ENCODE data around the gene COL6A3. TPM values are rescaled to one million over a fixed set of nuclear protein-coding genes. Genes with fewer than 3 reads are reported as not detected.
A peak's percentile ranks its signal among the peaks of the same experiment; 100 is the strongest.

COL6A3 gene
- total RNA-seq, 1 donor from 2014 or later: 143 TPM

GRCh38 chr2:237282568-237283128, 131.3 kb downstream of the COL6A3 start:
- peaks cover 57% of the 10 kb centered on the region for H3K4me1 Mint-ChIP-seq (ENCODE audit: unreplicated experiment)
- no peaks in the 10 kb centered on the region for H3K27me3 Mint-ChIP-seq (ENCODE audit: unreplicated experiment)
- H3K4me3 Mint-ChIP-seq (ENCODE audit: unreplicated experiment): no peak overlapping the region
- H3K36me3 Mint-ChIP-seq (ENCODE audit: unreplicated experiment): no peaks in the 10 kb centered on the region
- TF ChIP-seq CTCF (IDR thresholded peaks at IDR 0.05): no peak
- H3K27ac Mint-ChIP-seq (ENCODE audit: unreplicated experiment): peak overlapping the region; percentile 89
- no peak for DNase-seq (ENCODE audit: extremely low spot score, unreplicated experiment)
- peaks cover 4% of the 10 kb centered on the region for H3K9me3 Mint-ChIP-seq (ENCODE audit: unreplicated experiment)

GRCh38 chr2:237281836-237282306, 132.1 kb downstream of the COL6A3 start:
- no peaks in the 10 kb centered on the region for H3K27me3 Mint-ChIP-seq (ENCODE audit: unreplicated experiment)
- no peak overlapping the region for H3K4me3 Mint-ChIP-seq (ENCODE audit: unreplicated experiment)
- TF ChIP-seq CTCF (IDR thresholded peaks at IDR 0.05): no peak
- H3K4me1 Mint-ChIP-seq (ENCODE audit: unreplicated experiment): peaks cover 54% of the 10 kb centered on the region
- no peaks in the 10 kb centered on the region for H3K36me3 Mint-ChIP-seq (ENCODE audit: unreplicated experiment)
- peak overlapping the region; percentile 89 for H3K27ac Mint-ChIP-seq (ENCODE audit: unreplicated experiment)
- DNase-seq (ENCODE audit: extremely low spot score, unreplicated experiment): no peak
- peaks cover 4% of the 10 kb centered on the region for H3K9me3 Mint-ChIP-seq (ENCODE audit: unreplicated experiment)

GRCh38 chr2:237280939-237281338, 133.0 kb downstream of the COL6A3 start:
- H3K4me3 Mint-ChIP-seq (ENCODE audit: unreplicated experiment): no peak overlapping the region
- H3K27me3 Mint-ChIP-seq (ENCODE audit: unreplicated experiment): no peaks in the 10 kb centered on the region
- no peak for TF ChIP-seq CTCF (IDR thresholded peaks at IDR 0.05)
- H3K9me3 Mint-ChIP-seq (ENCODE audit: unreplicated experiment): peaks cover 12% of the 10 kb centered on the region
- no peak for DNase-seq (ENCODE audit: extremely low spot score, unreplicated experiment)
- no peaks in the 10 kb centered on the region for H3K36me3 Mint-ChIP-seq (ENCODE audit: unreplicated experiment)
- H3K27ac Mint-ChIP-seq (ENCODE audit: unreplicated experiment): peak overlapping the region; percentile 89
- peaks cover 54% of the 10 kb centered on the region for H3K4me1 Mint-ChIP-seq (ENCODE audit: unreplicated experiment)

- DNase-seq (ENCODE audit: extremely low spot score, unreplicated experiment): no peak
These were observed 133.7 kb downstream of the COL6A3 start for GRCh38 chr2:237280229-237280628.

More at GRCh38 chr2:237280229-237280628, 133.7 kb downstream of the COL6A3 start:
- no peaks in the 10 kb centered on the region for H3K36me3 Mint-ChIP-seq (ENCODE audit: unreplicated experiment)
- peaks cover 54% of the 10 kb centered on the region for H3K4me1 Mint-ChIP-seq (ENCODE audit: unreplicated experiment)
- H3K27me3 Mint-ChIP-seq (ENCODE audit: unreplicated experiment): no peaks in the 10 kb centered on the region
- H3K27ac Mint-ChIP-seq (ENCODE audit: unreplicated experiment): peak overlapping the region; percentile 89
- H3K9me3 Mint-ChIP-seq (ENCODE audit: unreplicated experiment): peaks cover 13% of the 10 kb centered on the region
- no peak for TF ChIP-seq CTCF (IDR thresholded peaks at IDR 0.05)
- peak overlapping the region; percentile 42 for H3K4me3 Mint-ChIP-seq (ENCODE audit: unreplicated experiment)
